NCI-H1417 (cell line): Measurements from ENCODE around the gene CYYR1.

ENCODE experiments used
- DNase-seq, 3 experiments: peaks; one replicate each; lab custom pipeline; 2025; lab: John Stamatoyannopoulos, UW

The CYYR1 gene

DNA sequence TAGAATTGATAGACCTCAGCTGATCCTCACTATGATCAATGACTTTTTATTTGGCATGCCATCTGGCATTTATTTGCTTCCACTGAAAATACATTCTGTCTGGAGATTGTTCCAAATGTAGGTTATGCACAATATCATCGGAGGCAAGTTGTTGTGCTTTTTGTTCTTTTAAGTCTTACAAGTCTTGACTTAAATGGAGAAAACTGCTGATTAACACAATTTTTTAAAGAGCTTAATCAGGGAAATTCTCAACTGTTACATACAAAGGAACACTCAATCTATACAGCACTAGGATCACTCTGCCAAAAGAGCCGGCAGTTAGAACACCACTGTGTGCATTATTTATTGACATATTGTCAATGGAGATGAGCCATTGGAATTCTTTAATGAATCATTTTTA, 19.2 kb downstream of the CYYR1 start:
- DNase-seq = peak in 1 of 3 experiments; percentile 82

DNA sequence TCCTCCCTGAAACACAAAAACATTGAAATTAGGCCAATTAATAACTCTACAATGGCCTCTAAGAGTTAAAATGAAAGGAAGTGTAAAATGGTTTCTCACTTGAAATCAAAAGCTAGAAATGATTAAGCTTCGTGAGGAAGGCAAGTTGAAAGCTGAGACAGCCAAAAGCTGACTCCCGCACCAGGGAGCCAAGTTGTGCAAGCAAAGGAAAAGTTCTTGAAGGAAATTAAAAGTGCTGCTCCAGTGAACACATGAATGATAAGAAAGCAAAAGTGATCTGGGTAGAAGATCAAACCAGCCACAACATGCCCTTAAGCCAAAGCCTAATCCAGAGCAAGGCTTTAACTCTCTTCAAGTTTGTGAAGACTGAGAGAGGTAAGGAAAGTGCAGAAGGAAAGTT, 22.8 kb downstream of the CYYR1 start:
- no peak for DNase-seq

DNA sequence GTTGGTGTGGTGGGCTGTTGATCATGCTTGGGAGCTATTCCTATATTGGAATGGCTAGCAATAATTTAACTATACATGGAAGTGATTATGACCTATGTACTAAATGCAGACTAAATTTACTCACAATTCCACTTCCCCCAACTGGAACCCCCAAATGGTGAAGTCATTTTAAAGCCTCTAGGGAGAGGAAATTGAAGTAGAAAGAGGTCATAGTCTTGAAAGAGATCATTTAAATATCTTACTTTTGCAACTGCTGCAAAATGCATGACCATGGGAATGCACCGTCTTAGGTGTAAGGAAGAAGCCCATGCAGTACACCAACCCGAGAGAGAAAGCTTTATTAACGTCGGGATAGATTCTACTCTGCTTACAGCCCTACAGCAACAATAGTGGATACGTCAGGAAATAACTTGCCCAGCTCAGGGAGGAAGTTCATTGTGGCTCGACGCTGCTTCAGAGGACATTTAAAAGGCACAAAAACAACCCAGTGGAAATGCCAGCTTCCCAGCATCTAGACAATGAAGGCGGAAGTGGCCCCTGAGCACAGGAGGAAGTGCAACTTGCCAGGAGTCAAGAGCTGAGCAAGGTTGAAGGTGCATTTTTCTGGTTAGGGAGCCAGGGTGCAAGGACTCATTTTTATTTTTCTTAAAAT, 26.5 kb downstream of the CYYR1 start:
- no peak for DNase-seq

DNA sequence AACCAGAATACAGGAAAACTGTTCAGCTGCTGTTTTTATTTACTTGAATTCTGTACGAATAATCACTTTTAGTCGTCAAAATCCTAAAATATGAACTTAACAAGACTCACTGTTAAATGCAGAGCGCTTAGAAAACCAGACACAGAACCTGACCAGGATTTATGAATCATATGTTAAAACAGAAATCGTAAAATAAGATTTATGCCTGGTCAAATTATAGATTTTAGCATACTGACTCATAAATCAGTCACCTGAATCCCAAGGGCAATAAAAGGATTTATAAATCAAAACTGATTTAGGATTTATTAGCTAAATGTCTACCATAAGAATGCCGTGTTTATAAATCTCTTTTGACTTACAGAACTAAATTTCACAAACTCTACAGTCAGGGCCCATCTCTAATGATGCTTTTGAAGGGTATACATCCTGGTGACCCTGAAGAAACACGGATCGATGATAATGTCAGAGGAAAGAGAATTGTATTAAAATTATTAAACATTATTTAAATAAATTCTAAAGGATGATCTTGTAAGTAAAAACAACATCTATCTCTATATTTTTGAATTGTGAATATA, 28.8 kb downstream of the CYYR1 start:
- peak in 1 of 3 experiments; percentile 66 for DNase-seq

DNA sequence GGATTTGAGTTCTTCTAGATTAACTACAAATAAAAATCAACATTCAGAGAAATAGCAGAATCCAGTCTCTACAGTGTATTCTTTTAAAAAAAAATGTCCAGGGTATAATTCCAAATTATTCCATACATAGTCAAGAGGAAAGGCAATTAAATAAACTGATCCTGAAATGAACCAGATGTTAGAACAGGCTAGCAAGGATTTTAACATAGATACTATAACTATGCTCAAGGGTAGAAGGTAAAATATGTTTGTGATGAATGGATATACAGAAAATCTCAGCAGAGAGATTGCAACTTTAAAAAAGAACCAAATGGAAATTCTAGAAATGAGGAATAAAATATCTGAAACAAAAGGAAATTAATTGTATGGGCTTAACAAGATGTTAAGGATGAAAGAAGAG, 32.4 kb downstream of the CYYR1 start:
- DNase-seq = no peak

DNA sequence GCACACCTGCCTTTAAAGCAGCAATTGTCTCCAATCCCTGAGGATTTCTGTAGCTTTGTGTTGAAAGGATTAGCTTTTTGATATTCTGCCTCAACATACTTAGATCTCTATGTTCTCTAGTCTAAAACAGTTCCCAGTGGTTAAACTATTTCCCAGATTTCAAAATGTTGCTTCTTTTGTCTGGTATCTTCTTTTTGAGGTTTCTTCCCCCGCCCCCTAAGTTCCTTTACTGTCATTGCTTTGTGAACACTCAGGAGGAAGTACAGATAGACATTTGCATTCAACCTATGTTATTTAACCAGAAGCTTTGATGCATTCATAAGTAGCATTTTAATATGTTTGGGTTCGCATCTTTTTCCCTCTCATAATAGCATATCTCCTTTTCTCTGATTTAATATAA, 33.5 kb downstream of the CYYR1 start:
- DNase-seq = no peak

DNA sequence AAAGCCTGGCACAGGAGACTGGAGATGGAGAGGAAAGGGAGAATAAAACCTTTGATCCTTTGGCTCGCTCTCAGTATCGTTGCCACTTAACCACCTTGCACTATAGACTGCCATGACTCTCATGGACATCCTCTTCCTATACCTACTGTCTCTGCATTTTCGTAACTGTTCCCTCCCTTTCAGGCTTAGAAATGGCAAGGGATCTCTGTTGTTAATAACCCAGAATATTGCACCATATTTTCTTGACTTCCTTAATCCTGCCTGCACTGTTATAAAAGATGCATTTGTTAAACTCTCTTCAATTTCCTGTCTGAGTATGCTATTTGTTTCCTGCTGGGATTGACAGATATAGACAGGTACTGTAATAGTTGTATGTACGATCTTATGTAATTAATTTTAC, 38.6 kb downstream of the CYYR1 start:
- DNase-seq = no peak

DNA sequence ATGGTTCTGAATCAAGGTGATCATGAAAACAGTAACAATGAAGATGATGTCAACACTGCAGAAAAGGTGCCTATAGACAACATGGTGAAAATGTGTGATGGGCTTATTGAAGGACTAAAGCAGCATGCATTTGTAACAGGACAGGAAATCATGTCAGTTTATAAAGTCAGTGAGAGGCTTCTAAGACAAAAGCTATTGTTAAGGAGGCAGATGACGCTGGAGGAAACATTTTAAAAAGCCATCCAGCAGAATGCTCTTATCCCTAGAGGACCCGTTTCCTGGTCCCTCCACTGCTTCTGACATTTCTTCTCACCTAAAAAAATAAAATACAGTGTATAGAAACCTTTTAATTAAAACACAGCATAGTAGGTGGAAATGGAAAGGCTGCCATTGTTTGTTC, 40.9 kb downstream of the CYYR1 start:
- no peak for DNase-seq

DNA sequence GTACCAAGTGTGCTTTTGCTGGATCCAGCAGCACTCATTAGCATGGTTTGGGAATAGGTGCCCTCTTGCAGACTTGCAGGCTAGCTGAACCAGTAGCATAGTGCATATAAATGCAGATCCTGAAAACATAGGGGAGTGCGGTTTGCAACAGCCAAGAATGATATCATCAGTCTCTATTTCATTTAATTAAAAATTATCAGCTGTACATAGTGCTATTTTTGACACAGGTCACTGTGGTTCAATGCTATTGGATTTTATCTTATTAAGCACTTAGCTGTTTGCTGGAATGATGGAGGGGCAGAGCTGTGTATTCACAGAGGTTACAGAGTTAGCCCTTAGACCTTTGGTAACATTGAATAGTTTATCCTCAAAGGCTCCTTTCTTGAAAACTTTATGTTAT, 43.6 kb downstream of the CYYR1 start:
- DNase-seq = no peak

DNA sequence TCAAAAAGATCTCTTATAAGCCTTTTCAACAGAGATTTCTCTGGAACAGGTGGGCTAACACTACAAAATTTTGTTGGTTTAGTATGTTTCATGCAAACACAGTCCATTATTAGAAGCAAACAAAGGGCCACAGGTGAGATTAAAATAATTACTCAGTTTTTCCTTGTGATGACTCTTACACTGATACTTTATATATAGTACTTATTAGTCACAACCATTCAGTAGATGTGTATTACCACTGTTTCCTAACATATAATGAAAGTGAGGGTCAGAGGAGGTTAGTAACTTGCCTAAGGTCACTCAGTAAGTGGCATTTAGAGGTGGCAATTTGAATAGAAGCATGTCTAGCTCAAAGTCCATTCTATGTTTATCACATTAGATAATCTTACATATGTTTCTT, 44.2 kb downstream of the CYYR1 start:
- no peak for DNase-seq

DNA sequence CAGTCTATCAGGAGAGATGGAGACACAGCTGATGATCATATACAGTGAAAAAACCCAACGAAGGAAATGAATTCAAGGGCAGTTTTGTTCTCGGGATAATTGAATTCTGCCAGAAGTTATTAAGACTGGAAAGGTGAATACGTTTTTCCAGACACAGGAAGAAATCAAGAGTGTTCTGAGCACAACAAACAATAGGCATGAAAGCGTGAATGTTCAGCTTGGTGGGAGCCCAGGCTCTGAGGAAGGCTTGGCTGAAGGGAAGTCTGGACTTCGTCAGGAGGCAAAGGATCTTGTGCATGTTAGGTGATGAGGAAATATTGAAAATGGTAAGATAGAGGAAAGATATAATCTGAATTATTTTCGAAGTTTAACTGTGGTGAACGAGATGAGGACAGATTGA, 50.4 kb downstream of the CYYR1 start:
- no peak for DNase-seq

DNA sequence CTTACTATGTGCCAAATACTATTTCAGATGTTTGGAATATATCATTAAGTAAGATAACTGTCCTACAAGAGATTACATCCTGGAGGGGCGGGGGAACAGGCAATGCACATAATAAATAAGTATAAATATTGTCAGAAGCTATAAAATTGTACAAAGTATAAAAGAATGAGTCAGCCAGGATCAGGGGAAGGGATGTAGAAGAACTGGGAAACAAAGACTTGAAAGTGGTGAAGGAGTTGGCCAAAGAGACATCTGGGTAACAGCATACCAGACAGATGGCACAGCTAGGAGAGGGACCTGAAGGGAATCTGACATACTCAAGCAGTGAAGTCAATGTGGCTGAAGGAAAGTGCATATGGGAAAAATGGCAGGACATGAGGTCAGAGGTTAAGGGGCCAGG, 53.9 kb downstream of the CYYR1 start:
- no peak for DNase-seq

DNA sequence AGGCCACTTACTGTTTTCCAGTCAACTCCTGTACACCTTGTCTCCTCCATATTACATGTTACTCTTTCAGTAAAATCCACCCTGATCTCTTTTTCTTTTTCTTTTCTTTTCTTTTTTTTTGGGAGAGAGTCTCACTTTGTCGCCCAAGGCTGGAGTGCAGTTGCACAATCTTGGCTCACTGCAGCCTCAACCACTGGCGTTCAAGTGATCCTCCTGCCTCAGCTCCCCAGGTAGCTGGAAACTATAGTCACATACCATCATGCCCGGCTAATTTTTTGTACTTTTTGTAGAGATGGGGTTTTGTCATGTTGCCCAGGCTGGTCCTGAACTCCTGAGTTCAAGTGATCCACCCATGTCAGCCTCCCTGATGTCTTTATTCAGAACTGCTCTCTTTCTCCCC, 57.8 kb downstream of the CYYR1 start:
- DNase-seq = no peak

DNA sequence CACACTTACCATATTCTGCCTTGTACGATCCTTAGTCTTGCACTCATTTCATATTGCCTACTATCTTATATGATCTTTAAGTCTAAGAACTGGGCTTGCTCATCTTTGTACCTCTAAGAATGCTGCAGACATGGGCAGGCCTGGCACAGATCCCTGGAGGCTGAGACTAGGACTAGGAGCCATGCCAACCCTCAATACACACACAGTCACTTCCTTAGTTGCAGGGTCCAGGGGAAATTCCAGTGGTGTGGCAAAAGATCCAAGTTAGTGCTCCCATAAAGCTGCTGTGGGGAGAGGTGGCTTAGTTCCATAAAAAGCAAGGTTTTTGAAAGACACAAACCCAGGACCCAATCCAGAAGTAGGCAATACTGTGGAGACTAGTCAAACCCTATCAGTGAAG, 59.9 kb downstream of the CYYR1 start:
- DNase-seq = no peak

DNA sequence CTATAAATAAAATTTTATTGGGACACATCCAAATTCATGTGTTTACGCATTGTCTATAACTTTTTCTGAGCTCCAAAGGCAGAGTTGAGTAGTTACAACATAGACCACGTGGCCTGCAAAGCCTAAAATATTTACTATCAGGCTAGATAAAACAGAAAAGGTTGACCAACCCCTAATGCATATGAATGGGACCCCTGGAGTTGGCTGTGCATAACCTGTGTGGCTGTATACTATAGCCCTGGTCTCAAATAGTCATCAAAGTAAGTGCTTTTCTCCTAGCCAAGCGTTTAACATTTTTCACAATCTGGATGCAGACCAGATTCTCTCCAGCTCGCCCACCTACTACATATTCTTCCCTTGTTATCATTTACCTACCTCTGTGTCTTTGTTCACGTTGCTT, 60.4 kb downstream of the CYYR1 start:
- no peak for DNase-seq

DNA sequence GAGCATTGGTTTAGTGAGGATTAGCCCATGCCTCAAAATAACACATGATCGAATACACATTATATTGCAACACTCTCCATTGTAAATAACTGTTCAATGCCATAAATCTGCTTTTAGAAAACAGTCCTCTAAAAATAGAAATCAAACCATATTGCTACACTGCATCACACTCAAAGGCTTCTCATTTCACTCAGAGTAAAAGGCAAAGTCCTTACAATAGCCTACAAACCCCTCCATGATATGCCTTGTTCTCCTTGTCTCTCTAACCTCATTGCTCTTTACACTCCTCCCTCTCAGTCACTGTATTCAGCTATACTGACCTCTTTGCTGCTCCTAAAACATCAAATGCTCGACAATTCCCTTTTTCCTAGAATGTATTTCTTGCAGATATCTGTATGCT, 64.2 kb downstream of the CYYR1 start:
- no peak for DNase-seq

DNA sequence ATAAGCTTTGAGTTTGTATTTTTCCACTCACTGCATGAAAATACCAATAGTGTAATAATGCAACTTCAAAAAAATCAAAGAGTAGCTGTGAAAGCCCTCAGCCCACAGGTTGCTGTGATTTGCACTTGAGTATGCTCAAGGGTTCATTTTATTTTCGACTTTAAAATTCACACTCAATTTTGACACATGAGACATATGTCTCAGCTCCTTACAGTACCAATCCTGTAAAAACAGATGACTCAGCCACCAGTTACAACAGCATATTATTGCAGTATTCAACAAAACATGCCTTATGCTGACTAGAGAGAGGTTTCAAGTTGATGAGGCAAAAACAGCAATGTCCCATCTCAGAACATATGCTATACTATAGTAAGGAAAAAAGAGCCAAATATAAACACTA, 66.1 kb downstream of the CYYR1 start:
- no peak for DNase-seq

DNA sequence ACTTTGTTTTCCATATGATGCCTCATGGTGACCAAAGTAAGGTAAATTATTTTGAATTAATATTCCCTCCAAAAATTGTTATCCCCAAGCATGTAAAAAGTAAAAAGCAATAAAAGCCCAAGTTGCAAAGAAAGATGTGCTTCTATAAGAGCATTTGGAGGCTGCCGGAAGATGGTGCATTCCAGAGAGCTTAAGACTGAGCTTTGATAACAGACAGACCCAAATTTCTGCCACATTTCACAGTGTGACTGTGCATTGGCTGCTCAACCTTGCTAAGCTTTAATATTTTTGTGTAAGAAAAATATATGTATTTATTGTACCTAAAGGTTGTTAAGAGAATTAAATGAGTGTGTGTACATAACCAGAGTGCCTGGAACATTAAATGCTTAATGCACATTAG, 67.9 kb downstream of the CYYR1 start:
- DNase-seq = no peak

DNA sequence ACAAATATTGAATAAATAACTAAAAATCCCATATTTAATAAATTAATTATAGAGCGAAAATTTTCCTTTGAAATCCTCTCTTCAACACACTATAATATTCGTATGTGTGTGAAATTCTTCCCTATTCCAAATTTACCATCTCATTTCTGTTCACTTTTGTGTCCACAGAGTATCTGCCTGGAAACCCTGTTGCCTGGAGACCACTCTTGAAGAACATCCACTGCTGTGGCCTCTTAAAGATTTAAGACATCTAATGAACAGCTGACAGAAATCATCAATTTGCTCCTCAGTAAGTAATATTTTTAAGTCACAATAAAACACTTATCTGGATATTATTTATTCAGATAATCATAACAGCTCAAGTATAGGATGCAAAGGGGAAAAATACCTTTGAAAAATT, 69.7 kb downstream of the CYYR1 start:
- peak in 1 of 3 experiments; percentile 57 for DNase-seq

DNA sequence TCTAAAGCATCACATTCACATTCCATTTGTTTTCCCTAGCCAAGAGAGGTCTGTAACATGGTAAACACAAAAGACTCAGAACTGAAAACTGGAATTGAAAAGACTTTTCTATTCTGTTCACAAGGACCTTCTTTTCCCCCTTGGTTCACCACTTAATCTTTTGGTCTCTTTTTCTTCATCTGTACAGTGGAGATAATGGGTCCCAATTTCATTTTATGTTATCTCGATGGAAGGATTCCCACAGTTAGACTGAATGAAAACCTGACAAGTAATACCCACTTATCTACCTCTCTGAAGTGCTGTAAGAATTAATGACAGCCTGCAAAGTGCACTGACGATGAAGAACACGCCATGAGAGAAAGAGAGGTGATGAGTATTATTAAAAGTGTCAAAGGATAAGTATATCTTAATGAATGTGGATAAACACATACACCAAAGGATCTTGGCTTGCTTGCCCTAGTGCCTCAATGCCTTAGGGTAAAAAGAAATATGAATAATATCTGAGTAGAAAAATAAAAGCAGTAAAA, 71.5 kb downstream of the CYYR1 start:
- DNase-seq = peak in 2 of 3 experiments; percentile 22 to 83

DNA sequence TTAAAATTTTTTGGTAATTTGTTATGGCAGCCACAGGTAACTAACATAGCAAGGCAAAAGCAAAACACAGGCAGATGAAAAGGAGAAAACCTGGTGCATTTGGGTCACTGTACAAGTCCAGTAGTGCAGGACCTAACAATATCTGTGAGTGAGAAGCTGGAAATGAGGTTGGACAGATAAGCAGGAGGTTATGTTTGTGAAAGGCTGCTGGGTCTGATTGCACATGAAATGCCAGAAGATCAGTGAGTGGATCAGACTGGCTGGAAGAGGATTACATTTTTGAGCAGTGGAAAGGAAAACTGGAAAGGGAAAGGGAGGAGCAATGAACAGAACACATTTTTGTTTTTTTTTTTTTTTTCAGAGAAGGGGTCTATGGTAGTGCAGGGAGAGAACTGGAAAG, 73.6 kb downstream of the CYYR1 start:
- no peak for DNase-seq

DNA sequence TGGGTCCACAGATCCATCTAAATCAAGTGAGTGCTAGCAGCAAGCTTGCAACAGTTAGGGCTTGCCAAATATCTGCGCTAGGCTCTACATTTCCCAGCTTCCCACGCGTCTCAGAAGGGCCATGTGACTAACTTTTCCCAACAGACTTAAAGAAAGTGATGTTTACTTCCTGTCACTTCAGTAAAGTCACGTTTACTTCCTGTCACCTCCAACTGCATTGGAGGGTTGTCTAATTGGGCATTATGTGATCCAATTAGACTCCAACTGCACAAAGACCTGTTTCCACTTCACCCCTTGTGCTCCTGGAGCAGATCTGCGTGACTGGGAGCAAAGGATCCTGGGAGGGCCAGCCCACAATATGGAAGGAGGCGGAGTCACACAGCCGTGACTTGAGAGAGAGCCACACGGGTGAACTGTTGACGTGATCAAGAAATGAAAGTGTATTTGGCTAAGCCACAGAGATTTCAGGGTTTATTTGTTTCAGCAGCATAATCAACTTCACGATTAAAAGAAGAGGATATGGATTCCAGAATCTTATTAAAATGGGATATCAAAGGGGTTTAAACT, 77.7 kb downstream of the CYYR1 start:
- DNase-seq = no peak

DNA sequence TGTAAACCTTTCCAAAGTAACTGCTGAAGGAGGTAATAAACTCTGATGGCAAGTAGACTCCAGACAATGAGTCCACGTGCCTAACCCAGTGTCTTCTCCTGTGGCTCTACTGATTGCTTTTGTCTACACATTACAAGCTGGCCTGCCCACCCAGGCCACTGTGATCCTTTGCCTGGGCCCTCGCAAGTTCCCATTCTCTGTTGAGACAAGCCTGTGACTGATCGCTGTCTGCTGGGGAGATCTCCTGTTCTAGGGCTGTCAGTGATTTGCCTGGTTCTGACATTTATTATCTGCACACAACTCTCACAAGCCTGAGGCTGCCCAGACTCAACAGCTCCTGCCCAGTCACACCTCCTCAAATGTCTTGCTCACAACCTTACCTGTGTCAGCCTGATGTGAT, 81.4 kb downstream of the CYYR1 start:
- DNase-seq = no peak

DNA sequence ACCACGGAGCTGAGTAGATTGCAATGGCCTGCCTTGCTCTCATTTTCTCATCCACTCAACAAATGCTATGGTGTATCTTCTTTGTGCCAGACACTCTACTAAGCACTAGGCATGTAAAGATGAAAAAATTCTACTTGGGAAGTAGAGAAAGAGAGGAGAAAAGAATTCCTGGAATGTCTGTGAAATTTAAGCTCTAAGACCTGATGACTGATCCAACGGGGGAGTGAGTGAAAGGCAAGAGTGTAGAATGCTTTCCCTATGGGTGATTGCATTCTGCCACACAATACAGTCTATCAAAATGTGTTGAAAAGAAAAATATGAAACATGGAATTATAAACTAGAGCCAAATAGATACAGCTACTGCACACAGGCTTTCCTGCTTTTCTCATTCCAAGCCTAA, 82.3 kb downstream of the CYYR1 start:
- no peak for DNase-seq
